ENCODE measurements around the gene PUS1.

DNA sequence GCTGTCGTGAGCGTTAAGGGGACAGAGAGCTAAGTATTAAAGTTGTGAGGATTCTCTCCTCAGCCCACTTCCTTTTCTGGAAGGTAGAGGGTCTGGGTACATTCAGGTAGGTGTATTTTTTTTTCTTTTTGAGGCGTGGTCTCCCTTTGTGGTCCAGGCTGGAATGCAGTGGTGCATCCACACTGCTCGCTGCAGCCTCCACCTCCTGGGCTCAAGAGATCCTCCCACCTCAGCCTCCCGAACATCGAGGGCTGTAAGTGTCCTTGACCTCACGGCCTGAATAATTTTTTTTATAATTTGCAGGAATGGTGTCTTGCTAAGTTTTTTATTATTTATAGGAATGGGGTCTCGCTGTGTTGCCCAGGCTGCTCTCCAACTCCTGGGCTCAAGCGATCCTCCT lies 1.4 kb downstream of the PUS1 start:
- TF ChIP-seq, protein P1, sequence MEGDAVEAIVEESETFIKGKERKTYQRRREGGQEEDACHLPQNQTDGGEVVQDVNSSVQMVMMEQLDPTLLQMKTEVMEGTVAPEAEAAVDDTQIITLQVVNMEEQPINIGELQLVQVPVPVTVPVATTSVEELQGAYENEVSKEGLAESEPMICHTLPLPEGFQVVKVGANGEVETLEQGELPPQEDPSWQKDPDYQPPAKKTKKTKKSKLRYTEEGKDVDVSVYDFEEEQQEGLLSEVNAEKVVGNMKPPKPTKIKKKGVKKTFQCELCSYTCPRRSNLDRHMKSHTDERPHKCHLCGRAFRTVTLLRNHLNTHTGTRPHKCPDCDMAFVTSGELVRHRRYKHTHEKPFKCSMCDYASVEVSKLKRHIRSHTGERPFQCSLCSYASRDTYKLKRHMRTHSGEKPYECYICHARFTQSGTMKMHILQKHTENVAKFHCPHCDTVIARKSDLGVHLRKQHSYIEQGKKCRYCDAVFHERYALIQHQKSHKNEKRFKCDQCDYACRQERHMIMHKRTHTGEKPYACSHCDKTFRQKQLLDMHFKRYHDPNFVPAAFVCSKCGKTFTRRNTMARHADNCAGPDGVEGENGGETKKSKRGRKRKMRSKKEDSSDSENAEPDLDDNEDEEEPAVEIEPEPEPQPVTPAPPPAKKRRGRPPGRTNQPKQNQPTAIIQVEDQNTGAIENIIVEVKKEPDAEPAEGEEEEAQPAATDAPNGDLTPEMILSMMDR (IDR thresholded peaks at IDR 0.05; ENCODE audit: low read length): no peak
- TF ChIP-seq EZH2 (IDR thresholded peaks at IDR 0.05; ENCODE audit: borderline replicate concordance, low read length): no peak

Measured in OCI-LY1 (cell line).